Stomach (tissue), 4 donors: ENCODE results near the gene ADAMTS13.

Experiments
- CTCF ChIP-seq, 7 experiments: fragments of 450-650 bp in 4 of 7; fragments of 200-600 bp in 3 of 7; sonication (generic) in 3 of 7; IDR thresholded peaks; one replicate each; pipeline ENCODE4 v1.5.1; 2016 to 2019; ENCODE audit warnings: antibody characterized with exemption in 7 of 7, control low read depth in 2 of 7, mild to moderate bottlenecking in 1 of 7
- EP300 ChIP-seq: sonication (generic); formaldehyde crosslinking; IDR thresholded peaks from one replicate; pipeline ENCODE4 v1.6.1; 2017; ENCODE audit warnings: antibody characterized with exemption
- POLR2A ChIP-seq, 4 donors: fragments of 450-650 bp; IDR thresholded peaks; one replicate each; pipeline ENCODE4 v1.6.1; 2016; ENCODE audit warnings: antibody characterized with exemption in 4 of 4, control low read depth in 2 of 4, mild to moderate bottlenecking in 1 of 4, moderate library complexity in 1 of 4
- POLR2AphosphoS5 ChIP-seq, 3 donors: sonication (generic); formaldehyde crosslinking; IDR thresholded peaks; one replicate each; pipeline ENCODE4 v1.6.1; 2016; ENCODE audit warnings: antibody characterized with exemption in 3 of 3

GRCh38 chr9:133477992-133478850 lies 56.1 kb downstream of the ADAMTS13 start:
- TF ChIP-seq POLR2AphosphoS5 (IDR thresholded peaks at IDR 0.05) (no peak), EP300 (no peak), POLR2A (IDR thresholded peaks at IDR 0.05) (no peak), CTCF (IDR thresholded peaks at IDR 0.05) (no peak)
